SJCRH30 (cell line): ENCODE measurements around the gene HSPA12B. TPM values are rescaled to one million over a fixed set of nuclear protein-coding genes. Genes with fewer than 3 reads are reported as not detected.

Source experiments
- DNase-seq, 2 experiments: peaks; one replicate each; pipeline ENCODE4 v3.0.0-alpha.2; 2015 to 2020
- H3K27ac ChIP-seq: fragments of 250-450 bp; sonication (Bioruptor Pico); 2 replicates; pipeline ENCODE4 v1.5.1; 2020; ENCODE audit warnings: mild to moderate bottlenecking, moderate library complexity
- H3K27me3 ChIP-seq: fragments of 250-450 bp; sonication (Bioruptor Pico); 2 replicates; pipeline ENCODE4 v1.5.1; 2020; ENCODE audit warnings: mild to moderate bottlenecking, moderate library complexity
- H3K36me3 ChIP-seq: fragments of 250-450 bp; sonication (Bioruptor Pico); 2 replicates; pipeline ENCODE4 v1.5.1; 2020; ENCODE audit warnings: mild to moderate bottlenecking, moderate library complexity
- H3K4me1 ChIP-seq: fragments of 250-450 bp; sonication (Bioruptor Pico); 2 replicates; pipeline ENCODE4 v1.5.1; 2020; ENCODE audit warnings: mild to moderate bottlenecking, moderate library complexity
- H3K4me3 ChIP-seq: fragments of 250-450 bp; sonication (Bioruptor Pico); 2 replicates; pipeline ENCODE4 v1.5.1; 2020; ENCODE audit warnings: mild to moderate bottlenecking, moderate library complexity
- H3K9me3 ChIP-seq: fragments of 250-450 bp; sonication (Bioruptor Pico); replicated peaks from 2 replicates; pipeline ENCODE4 v1.5.1; 2020; ENCODE audit warnings: mild to moderate bottlenecking, moderate library complexity
- total RNA-seq: library from RNA; depleted of rRNA; stranded (reverse); fragments of >200 nt; shearing (Covaris generic); gene quantifications from 2 replicates; pipeline ENCODE4 v1.2.3, GENCODE V29; 2014

The HSPA12B gene
- total RNA-seq, 1 experiment from 2014 or later, result not detected

- no peaks in the 10 kb centered on the region for H3K36me3 ChIP-seq
- no peak overlapping the region for H3K4me3 ChIP-seq
- no peaks in the 10 kb centered on the region for H3K27me3 ChIP-seq
- H3K27ac ChIP-seq, result no peak overlapping the region
- no peak for DNase-seq
- no peaks in the 10 kb centered on the region; the same call in 1 of the 2 replicates for H3K9me3 ChIP-seq
- H3K4me1 ChIP-seq, result peaks cover 18% of the 10 kb centered on the region
These were observed 34.7 kb upstream of the HSPA12B start for GRCh38 chr20:3697588-3698305.

- Histone ChIP-seq H3K4me3 (no peak overlapping the region), H3K36me3 (no peaks in the 10 kb centered on the region), H3K27me3 (no peaks in the 10 kb centered on the region), H3K27ac (peak overlapping the region; percentile 49), H3K9me3 (no peaks in the 10 kb centered on the region; the same call in 1 of the 2 replicates), H3K4me1 (peaks cover 18% of the 10 kb centered on the region)
- peak; percentile 65 to 72 for DNase-seq
These were observed 33.9 kb upstream of the HSPA12B start for GRCh38 chr20:3698591-3699001.

DNA sequence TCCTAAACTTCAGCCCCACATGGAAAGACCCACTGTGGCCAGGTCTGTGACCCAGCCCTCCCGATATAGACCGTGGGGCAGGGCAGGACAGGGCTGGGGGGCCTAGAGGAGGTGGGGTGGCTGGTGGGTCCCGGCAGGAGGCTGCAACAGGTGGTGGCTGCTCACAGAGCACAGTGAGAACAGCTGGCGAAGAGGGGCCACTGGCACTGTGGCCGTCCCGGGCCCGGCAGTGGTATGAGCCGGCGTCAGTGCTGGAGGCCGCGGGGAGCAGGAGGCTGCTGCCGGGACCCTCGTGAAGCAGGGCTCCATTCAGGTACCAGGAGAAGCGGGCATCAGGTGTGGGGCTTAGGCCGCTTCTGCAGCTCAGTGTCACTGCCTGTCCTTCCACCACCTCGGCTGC, 33.4 kb upstream of the HSPA12B start:
- Histone ChIP-seq H3K27me3 (no peaks in the 10 kb centered on the region), H3K4me3 (0 out of 2 replicates have a peak overlapping the region, but pooled peaks have one; percentile 11)
- DNase-seq, result peak; percentile 68 to 77

DNA sequence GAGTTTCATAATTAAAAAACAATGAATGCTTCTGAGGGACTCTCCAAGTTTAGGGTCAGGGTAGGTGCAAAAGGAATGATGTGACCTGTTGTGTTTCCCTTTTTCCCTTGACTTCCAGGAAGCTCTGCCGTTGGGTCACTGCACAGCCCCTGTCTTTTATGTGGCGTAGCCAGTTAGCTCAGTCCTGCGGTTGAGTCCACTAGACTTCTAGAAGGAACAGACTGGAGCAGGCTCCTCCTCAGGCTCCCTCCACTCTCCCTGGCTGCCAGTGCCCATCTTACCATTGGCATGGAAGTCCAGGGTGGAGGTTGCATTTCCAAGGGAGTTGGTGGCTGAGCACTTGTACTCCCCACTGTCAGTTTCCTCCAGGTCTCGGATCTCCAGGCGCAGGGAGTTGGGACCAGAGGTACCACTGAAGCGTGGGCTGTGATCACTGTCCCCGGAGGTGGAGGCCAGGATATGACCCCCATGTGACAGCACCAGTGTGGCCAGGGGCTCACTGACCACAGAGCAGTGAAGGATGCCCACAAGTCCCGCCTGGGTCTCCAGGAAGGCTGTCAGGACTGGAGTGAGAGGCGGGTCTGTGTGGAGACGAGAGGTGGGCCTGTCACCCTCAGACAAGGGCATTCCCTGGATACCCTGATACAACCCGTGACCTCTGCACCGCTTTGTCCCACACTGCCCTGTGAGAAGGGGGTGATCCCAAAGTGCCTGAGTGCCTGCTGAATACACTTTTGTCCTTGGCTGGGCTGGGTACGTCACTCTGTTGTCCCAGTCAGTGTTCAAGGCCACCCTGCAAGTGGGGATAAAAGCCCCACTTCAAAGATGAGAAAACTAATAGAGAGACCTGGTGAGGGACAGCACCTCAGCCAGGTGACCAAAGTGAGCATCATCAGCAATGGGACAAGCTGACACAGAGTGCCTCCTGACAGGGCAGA, 31.2 kb upstream of the HSPA12B start:
- H3K27ac ChIP-seq, result no peak overlapping the region
- no peak overlapping the region for H3K4me3 ChIP-seq
- H3K36me3 ChIP-seq, result no peaks in the 10 kb centered on the region
- no peaks in the 10 kb centered on the region for H3K27me3 ChIP-seq
- peaks cover 20% of the 10 kb centered on the region for H3K4me1 ChIP-seq
- DNase-seq, result no peak
- H3K9me3 ChIP-seq, result no peaks in the 10 kb centered on the region; the same call in 1 of the 2 replicates

More for the DNA sequence above, 33.4 kb upstream of the HSPA12B start:
- peak overlapping the region; percentile 49 for H3K27ac ChIP-seq
- no peaks in the 10 kb centered on the region; the same call in 1 of the 2 replicates for H3K9me3 ChIP-seq
- H3K36me3 ChIP-seq, result no peaks in the 10 kb centered on the region
- H3K4me1 ChIP-seq, result peaks cover 18% of the 10 kb centered on the region

GRCh38 chr20:3702611-3703391, 29.7 kb upstream of the HSPA12B start:
- no peak overlapping the region for H3K4me3 ChIP-seq
- H3K36me3 ChIP-seq, result no peaks in the 10 kb centered on the region
- no peaks in the 10 kb centered on the region for H3K27me3 ChIP-seq
- no peaks in the 10 kb centered on the region for H3K9me3 ChIP-seq
- H3K4me1 ChIP-seq, result peaks cover 25% of the 10 kb centered on the region
- H3K27ac ChIP-seq, result no peak overlapping the region
- no peak for DNase-seq

- Histone ChIP-seq H3K27me3 (no peaks in the 10 kb centered on the region), H3K4me3 (no peak overlapping the region), H3K36me3 (no peaks in the 10 kb centered on the region), H3K9me3 (no peaks in the 10 kb centered on the region), H3K27ac (no peak overlapping the region), H3K4me1 (peaks cover 13% of the 10 kb centered on the region)
- DNase-seq, result peak; percentile 51 to 62
These were observed 28.4 kb upstream of the HSPA12B start for GRCh38 chr20:3704087-3704486.

DNA sequence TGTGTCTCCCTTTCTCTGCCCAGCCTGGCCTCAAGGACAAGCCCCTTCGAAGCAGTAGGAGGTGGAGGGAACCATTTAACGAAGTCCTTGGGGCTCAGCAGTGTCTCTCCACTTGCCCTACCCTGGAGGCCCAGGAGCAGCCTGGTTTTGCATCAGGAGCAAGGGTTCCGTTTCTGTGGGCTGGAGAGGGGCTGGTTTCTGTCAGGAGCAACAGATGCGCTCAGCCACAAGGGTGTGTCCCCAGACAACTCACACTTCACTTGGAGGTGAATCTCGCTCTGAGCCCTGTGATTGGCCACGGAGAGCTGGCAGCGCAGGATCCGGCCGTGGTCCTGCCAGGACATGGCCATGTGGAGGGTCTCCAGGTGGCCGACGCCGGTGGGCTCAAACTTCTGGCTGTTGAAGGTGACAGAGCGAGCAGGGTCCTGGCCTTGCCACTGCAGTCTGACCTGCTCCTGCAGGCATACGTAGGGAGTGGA, 27.0 kb upstream of the HSPA12B start:
- Histone ChIP-seq H3K27ac (no peak overlapping the region), H3K4me1 (peaks cover 9% of the 10 kb centered on the region), H3K27me3 (no peaks in the 10 kb centered on the region), H3K9me3 (no peaks in the 10 kb centered on the region), H3K4me3 (no peak overlapping the region), H3K36me3 (no peaks in the 10 kb centered on the region)
- no peak for DNase-seq

- H3K4me3 ChIP-seq, result no peak overlapping the region
- H3K27me3 ChIP-seq, result no peaks in the 10 kb centered on the region
- H3K36me3 ChIP-seq, result no peaks in the 10 kb centered on the region
- peaks cover 9% of the 10 kb centered on the region for H3K4me1 ChIP-seq
- H3K9me3 ChIP-seq, result no peaks in the 10 kb centered on the region
- no peak for DNase-seq
- H3K27ac ChIP-seq, result no peak overlapping the region
These were observed 26.3 kb upstream of the HSPA12B start for GRCh38 chr20:3705970-3706739.

- Histone ChIP-seq H3K4me1 (peaks cover 9% of the 10 kb centered on the region), H3K27me3 (no peaks in the 10 kb centered on the region), H3K27ac (no peak overlapping the region), H3K36me3 (no peaks in the 10 kb centered on the region), H3K4me3 (no peak overlapping the region), H3K9me3 (no peaks in the 10 kb centered on the region)
- DNase-seq, result peak; percentile 52 to 58
These were observed 25.5 kb upstream of the HSPA12B start for GRCh38 chr20:3706774-3707507.

GRCh38 chr20:3707508-3707899, 25.0 kb upstream of the HSPA12B start:
- Histone ChIP-seq H3K9me3 (no peaks in the 10 kb centered on the region), H3K4me3 (no peak overlapping the region), H3K27ac (no peak overlapping the region), H3K27me3 (no peaks in the 10 kb centered on the region), H3K4me1 (peaks cover 9% of the 10 kb centered on the region), H3K36me3 (no peaks in the 10 kb centered on the region)
- no peak for DNase-seq

- Histone ChIP-seq H3K9me3 (no peaks in the 10 kb centered on the region), H3K36me3 (no peaks in the 10 kb centered on the region), H3K27ac (no peak overlapping the region), H3K27me3 (no peaks in the 10 kb centered on the region), H3K4me3 (no peak overlapping the region), H3K4me1 (peaks cover 7% of the 10 kb centered on the region; the same call in 1 of the 2 replicates)
- DNase-seq, result no peak
These were observed 22.4 kb upstream of the HSPA12B start for GRCh38 chr20:3710011-3710466.

GRCh38 chr20:3710703-3711483, 21.6 kb upstream of the HSPA12B start:
- no peak overlapping the region for H3K27ac ChIP-seq

More at GRCh38 chr20:3710703-3711483, 21.6 kb upstream of the HSPA12B start:
- H3K36me3 ChIP-seq, result no peaks in the 10 kb centered on the region
- H3K27me3 ChIP-seq, result no peaks in the 10 kb centered on the region
- peak; percentile 60 to 82 for DNase-seq
- H3K4me3 ChIP-seq, result no peak overlapping the region
- peaks cover 7% of the 10 kb centered on the region; the same call in 1 of the 2 replicates for H3K4me1 ChIP-seq
- no peaks in the 10 kb centered on the region for H3K9me3 ChIP-seq
